Liver (tissue), 9 donors: Measurements from ENCODE around the gene SPRR4. TPM values are rescaled to one million over a fixed set of nuclear protein-coding genes. Genes with fewer than 3 reads are reported as not detected.

Experiments used
- DNase-seq: peaks from one replicate; pipeline ENCODE4 v3.0.0-alpha.2; 2017; ENCODE audit warnings: low spot score
- H3K27ac ChIP-seq, 2 donors: one replicate each; pipeline ENCODE4 v1.7.0; 2013; ENCODE audit warnings: inconsistent platforms in 2 of 2, low read length in 2 of 2, control low read depth in 1 of 2, low read depth in 1 of 2, mild to moderate bottlenecking in 1 of 2
- H3K27me3 ChIP-seq, 4 donors: one replicate each; pipeline versions ENCODE4 v1.6.1 to v1.7.0; 2013; ENCODE audit warnings: low read length in 3 of 4, inconsistent platforms in 1 of 4, mild to moderate bottlenecking in 1 of 4, moderate library complexity in 1 of 4; ENCODE audit not compliant: control insufficient read depth in 4 of 4, insufficient read depth in 4 of 4
- H3K36me3 ChIP-seq, 4 donors: one replicate each; pipeline versions ENCODE4 v1.6.1 to v1.7.0; 2013; ENCODE audit warnings: low read length in 3 of 4, mild to moderate bottlenecking in 3 of 4, low read depth in 1 of 4, moderate library complexity in 1 of 4; ENCODE audit not compliant: control insufficient read depth in 4 of 4, insufficient read depth in 3 of 4
- H3K4me1 ChIP-seq, 4 donors: one replicate each; pipeline versions ENCODE4 v1.6.1 to v1.7.0; 2013; ENCODE audit warnings: low read length in 3 of 4, mild to moderate bottlenecking in 3 of 4, moderate library complexity in 1 of 4; ENCODE audit not compliant: control insufficient read depth in 4 of 4, insufficient read depth in 4 of 4
- H3K4me3 ChIP-seq, 3 donors: one replicate each; pipeline versions ENCODE4 v1.6.1 to v1.7.0; 2013; ENCODE audit warnings: low read length in 3 of 3, control low read depth in 1 of 3, low read depth in 1 of 3, mild to moderate bottlenecking in 1 of 3
- H3K9ac ChIP-seq, 2 donors: one replicate each; pipeline ENCODE4 v1.7.0; 2013; ENCODE audit warnings: low read length in 2 of 2, mild to moderate bottlenecking in 2 of 2, moderate library complexity in 2 of 2, control low read depth in 1 of 2, low read depth in 1 of 2
- H3K9me3 ChIP-seq, 4 donors: one replicate each; pipeline versions ENCODE4 v1.6.1 to v1.7.0; 2013; ENCODE audit warnings: low read length in 3 of 4; ENCODE audit not compliant: control insufficient read depth in 4 of 4
- EGR1 ChIP-seq, 2 donors: IDR thresholded peaks; 2 replicates each; pipeline ENCODE4 v1.6.1; 2016 to 2018; ENCODE audit warnings: antibody characterized with exemption in 2 of 2, low read depth in 2 of 2
- FOXA1 ChIP-seq: IDR thresholded peaks from 2 replicates; pipeline ENCODE4 v1.6.1; 2016; ENCODE audit warnings: antibody characterized with exemption
- FOXA2 ChIP-seq: IDR thresholded peaks from 2 replicates; pipeline ENCODE4 v1.6.1; 2016; ENCODE audit warnings: antibody characterized with exemption
- GABPA ChIP-seq, 2 donors: IDR thresholded peaks in 1 of 2; conservative IDR thresholded peaks in 1 of 2; 2 replicates each; pipeline ENCODE4 v1.6.1; 2016; ENCODE audit warnings: antibody characterized with exemption in 2 of 2, mild to moderate bottlenecking in 1 of 2, moderate library complexity in 1 of 2
- HNF4A ChIP-seq, 2 donors: conservative IDR thresholded peaks; 2 replicates each; pipeline ENCODE4 v1.6.1; 2016; ENCODE audit warnings: antibody characterized with exemption in 2 of 2, mild to moderate bottlenecking in 2 of 2
- HNF4G ChIP-seq: IDR thresholded peaks from 2 replicates; pipeline ENCODE4 v1.6.1; 2016; ENCODE audit warnings: antibody characterized with exemption
- JUND ChIP-seq, 2 donors: IDR thresholded peaks; 2 replicates each; pipeline ENCODE4 v1.6.1; 2016; ENCODE audit warnings: antibody characterized with exemption in 2 of 2
- NR2F2 ChIP-seq: IDR thresholded peaks from 2 replicates; pipeline ENCODE4 v1.6.1; 2016; ENCODE audit warnings: antibody characterized with exemption
- RAD21 ChIP-seq, 2 donors: IDR thresholded peaks; 2 replicates each; pipeline ENCODE4 v1.6.1; 2016; ENCODE audit warnings: antibody characterized with exemption in 2 of 2, mild to moderate bottlenecking in 2 of 2
- RXRA ChIP-seq, 2 donors: IDR thresholded peaks; 2 replicates each; pipeline ENCODE4 v1.6.1; 2017 to 2018; ENCODE audit warnings: antibody characterized with exemption in 2 of 2, mild to moderate bottlenecking in 1 of 2
- SP1 ChIP-seq: IDR thresholded peaks from 2 replicates; pipeline ENCODE4 v1.6.1; 2018; ENCODE audit warnings: antibody characterized with exemption, mild to moderate bottlenecking
- YY1 ChIP-seq: IDR thresholded peaks from 2 replicates; pipeline ENCODE4 v1.6.1; 2016; ENCODE audit warnings: antibody characterized with exemption, mild to moderate bottlenecking
- WGBS: extraction: QIAGEN DNeasy Blood & Tissue Kit; methylation state at CpG from one replicate; pipeline ENCODE4 v1.1.7; 2013; 5-methylcytosine and 5-hydroxymethylcytosine counted together
- polyA plus RNA-seq, 2 donors: library from polyadenylated mRNA; stranded (reverse) in 1 of 2; unstranded in 1 of 2; fragments of 200-250 nt in 1 of 2; fragments of >200 nt in 1 of 2; fragmentation: Nextera tagmentation in 1 of 2; extraction: Ambion mirVana in 1 of 2; gene quantifications; one replicate each; pipeline versions ENCODE4 v1.2.1 to v1.2.3, GENCODE V29; 2013 to 2015
- total RNA-seq, 2 donors: library from RNA; depleted of rRNA; stranded (reverse); fragments of >200 nt; gene quantifications; one replicate each; pipeline ENCODE4 v1.2.3, GENCODE V29; 2014
- TF ChIP-seq, protein P1 (sequence below): fragments of 150-350 bp; IDR thresholded peaks from 2 replicates; pipeline ENCODE4 v1.5.1; 2017; ENCODE audit warnings: improper control_type of control experiment, low read depth, low read length; ENCODE audit not compliant: missing input control
- TF ChIP-seq, protein P2 (sequence below): IDR thresholded peaks from 2 replicates; pipeline ENCODE4 v1.6.1; 2016; ENCODE audit warnings: antibody characterized with exemption, mild to moderate bottlenecking
- TF ChIP-seq, protein P3 (sequence below): IDR thresholded peaks from 2 replicates; pipeline ENCODE4 v1.6.1; 2016; ENCODE audit warnings: antibody characterized with exemption
- donor health status: healthy.
- donor health status: healthy.
- donor health status: healthy.
- donor health status: healthy.
- donor health status: healthy.

SPRR4 gene
- total and polyA plus RNA-seq, 4 donors = not detected

DNA sequence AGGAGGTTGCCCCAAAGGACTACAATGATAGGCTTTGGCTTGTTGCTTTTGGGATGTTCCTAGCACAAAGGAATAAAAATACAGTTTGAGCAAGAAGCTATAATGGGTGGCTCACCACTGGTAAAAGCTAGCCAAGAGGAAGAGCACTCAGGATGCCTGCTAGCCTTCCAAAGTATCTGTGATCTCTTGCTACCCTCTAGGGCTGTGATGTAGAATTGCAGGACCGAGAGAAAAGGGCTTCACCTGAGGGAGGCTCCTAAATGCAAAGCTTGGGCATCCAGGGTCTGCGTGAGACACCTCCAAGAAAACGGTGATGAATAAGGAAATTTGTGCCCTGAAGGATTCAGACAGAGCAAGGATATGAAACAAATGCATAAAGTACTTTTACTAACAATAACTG lies 44.4 kb upstream of the SPRR4 start:
- Histone ChIP-seq H3K9me3 (no peaks in the 10 kb centered on the region), H3K4me3 (no peak overlapping the region), H3K9ac (no peak overlapping the region), H3K27ac (no peak overlapping the region), H3K36me3 (no peaks in the 10 kb centered on the region), H3K4me1 (peaks cover 0 to 6% (median 2%) of the 10 kb centered on the region in 4 donors), H3K27me3 (no peaks in the 10 kb centered on the region)
- TF ChIP-seq RAD21 (IDR thresholded peaks at IDR 0.05) (peak; percentile 82 to 92), EGR1 (IDR thresholded peaks at IDR 0.05; ENCODE audit: low read depth in 2 of 2) (no peak), HNF4A (conservative IDR thresholded peaks at IDR 0.05) (no peak)
- TF ChIP-seq, protein P1, sequence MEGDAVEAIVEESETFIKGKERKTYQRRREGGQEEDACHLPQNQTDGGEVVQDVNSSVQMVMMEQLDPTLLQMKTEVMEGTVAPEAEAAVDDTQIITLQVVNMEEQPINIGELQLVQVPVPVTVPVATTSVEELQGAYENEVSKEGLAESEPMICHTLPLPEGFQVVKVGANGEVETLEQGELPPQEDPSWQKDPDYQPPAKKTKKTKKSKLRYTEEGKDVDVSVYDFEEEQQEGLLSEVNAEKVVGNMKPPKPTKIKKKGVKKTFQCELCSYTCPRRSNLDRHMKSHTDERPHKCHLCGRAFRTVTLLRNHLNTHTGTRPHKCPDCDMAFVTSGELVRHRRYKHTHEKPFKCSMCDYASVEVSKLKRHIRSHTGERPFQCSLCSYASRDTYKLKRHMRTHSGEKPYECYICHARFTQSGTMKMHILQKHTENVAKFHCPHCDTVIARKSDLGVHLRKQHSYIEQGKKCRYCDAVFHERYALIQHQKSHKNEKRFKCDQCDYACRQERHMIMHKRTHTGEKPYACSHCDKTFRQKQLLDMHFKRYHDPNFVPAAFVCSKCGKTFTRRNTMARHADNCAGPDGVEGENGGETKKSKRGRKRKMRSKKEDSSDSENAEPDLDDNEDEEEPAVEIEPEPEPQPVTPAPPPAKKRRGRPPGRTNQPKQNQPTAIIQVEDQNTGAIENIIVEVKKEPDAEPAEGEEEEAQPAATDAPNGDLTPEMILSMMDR = peak; percentile 61
- no peak for DNase-seq
- 67% methylated on average over 3 of the region's 3 CpGs for WGBS

DNA sequence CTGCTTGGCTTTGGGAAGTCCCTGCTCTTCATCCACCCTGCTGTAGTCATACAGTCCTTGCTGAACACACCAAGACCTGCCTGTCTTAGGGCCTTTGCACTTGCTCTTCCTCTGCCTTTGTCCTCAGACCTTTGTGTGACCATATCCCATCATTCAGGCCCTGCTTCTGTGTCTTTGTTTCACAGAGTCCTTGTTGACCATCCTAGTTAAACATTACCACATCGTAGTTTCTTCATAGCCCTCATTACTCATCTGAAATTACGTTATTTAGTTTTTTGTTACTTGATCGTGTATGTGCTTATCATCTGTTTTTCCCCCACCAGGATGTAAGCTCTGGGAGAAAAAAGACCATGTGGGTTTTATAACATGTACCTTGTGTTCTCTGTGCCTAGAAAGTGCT lies 41.8 kb upstream of the SPRR4 start:
- no peaks in the 10 kb centered on the region for H3K36me3 ChIP-seq
- no peak overlapping the region for H3K27ac ChIP-seq
- H3K9me3 ChIP-seq = no peaks in the 10 kb centered on the region
- no peak overlapping the region for H3K4me3 ChIP-seq
- no peak overlapping the region for H3K9ac ChIP-seq
- H3K4me1 ChIP-seq = peaks cover 0 to 6% (median 2%) of the 10 kb centered on the region in 4 donors
- 29% methylated on average over 3 of the region's 3 CpGs for WGBS
- TF ChIP-seq HNF4A (conservative IDR thresholded peaks at IDR 0.05) (peak in 1 of 2 donors; percentile 70), FOXA2 (peak; percentile 95), HNF4G (no peak), NR2F2 (no peak), RAD21 (IDR thresholded peaks at IDR 0.05) (peak in 1 of 2 donors; percentile 31), EGR1 (IDR thresholded peaks at IDR 0.05; ENCODE audit: low read depth in 2 of 2) (no peak), YY1 (peak; percentile 19), RXRA (IDR thresholded peaks at IDR 0.05) (peak in 1 of 2 donors; percentile 71), JUND (IDR thresholded peaks at IDR 0.05) (peak in 1 of 2 donors; percentile 77), FOXA1 (peak; percentile 87)
- TF ChIP-seq, protein P2, sequence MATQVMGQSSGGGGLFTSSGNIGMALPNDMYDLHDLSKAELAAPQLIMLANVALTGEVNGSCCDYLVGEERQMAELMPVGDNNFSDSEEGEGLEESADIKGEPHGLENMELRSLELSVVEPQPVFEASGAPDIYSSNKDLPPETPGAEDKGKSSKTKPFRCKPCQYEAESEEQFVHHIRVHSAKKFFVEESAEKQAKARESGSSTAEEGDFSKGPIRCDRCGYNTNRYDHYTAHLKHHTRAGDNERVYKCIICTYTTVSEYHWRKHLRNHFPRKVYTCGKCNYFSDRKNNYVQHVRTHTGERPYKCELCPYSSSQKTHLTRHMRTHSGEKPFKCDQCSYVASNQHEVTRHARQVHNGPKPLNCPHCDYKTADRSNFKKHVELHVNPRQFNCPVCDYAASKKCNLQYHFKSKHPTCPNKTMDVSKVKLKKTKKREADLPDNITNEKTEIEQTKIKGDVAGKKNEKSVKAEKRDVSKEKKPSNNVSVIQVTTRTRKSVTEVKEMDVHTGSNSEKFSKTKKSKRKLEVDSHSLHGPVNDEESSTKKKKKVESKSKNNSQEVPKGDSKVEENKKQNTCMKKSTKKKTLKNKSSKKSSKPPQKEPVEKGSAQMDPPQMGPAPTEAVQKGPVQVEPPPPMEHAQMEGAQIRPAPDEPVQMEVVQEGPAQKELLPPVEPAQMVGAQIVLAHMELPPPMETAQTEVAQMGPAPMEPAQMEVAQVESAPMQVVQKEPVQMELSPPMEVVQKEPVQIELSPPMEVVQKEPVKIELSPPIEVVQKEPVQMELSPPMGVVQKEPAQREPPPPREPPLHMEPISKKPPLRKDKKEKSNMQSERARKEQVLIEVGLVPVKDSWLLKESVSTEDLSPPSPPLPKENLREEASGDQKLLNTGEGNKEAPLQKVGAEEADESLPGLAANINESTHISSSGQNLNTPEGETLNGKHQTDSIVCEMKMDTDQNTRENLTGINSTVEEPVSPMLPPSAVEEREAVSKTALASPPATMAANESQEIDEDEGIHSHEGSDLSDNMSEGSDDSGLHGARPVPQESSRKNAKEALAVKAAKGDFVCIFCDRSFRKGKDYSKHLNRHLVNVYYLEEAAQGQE = no peak
- no peak for DNase-seq
- no peaks in the 10 kb centered on the region for H3K27me3 ChIP-seq

DNA sequence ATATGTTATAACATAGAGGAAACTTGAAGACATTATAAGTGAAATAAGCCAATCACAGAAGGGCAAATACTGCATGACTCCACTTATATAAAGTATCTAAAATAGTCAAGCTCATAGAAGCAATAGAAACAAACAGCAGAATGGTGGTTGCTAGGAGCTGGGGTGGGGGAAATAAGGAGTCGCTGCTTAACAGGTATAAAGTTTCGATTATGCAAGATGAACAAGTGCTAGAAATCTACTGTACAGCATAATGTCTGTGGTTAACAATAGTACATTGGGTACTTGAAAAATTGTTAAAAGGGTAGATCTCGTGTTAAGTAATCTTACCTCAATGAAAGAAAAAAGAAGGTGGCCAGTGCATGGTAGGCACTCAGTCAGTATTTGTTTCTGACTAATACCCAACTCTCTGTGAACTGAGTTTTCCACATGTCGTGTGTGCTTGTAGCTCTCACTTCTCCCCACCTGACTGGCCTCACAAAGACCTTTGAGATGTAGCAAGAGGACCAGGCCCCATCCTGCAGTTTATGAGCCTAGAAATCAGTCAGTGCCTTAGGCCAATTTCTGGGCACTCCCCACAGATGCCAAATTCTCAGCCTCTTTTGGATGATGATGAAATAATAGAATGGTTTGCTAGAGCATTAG lies 38.2 kb upstream of the SPRR4 start:
- 83% methylated on average over 4 of the region's 4 CpGs for WGBS
- H3K4me3 ChIP-seq = no peak overlapping the region
- peaks cover 0 to 6% (median 2%) of the 10 kb centered on the region in 4 donors for H3K4me1 ChIP-seq
- H3K9me3 ChIP-seq = no peaks in the 10 kb centered on the region
- no peaks in the 10 kb centered on the region for H3K27me3 ChIP-seq
- H3K27ac ChIP-seq = no peak overlapping the region
- no peaks in the 10 kb centered on the region for H3K36me3 ChIP-seq
- no peak for DNase-seq
- no peak overlapping the region for H3K9ac ChIP-seq
- TF ChIP-seq FOXA2 (no peak), YY1 (no peak), JUND (IDR thresholded peaks at IDR 0.05) (no peak), HNF4A (conservative IDR thresholded peaks at IDR 0.05) (no peak), GABPA (IDR thresholded peaks at IDR 0.05 in 1 of 2, conservative IDR thresholded peaks at IDR 0.05 in 1 of 2) (no peak), SP1 (no peak), HNF4G (no peak)
- TF ChIP-seq, protein P3, sequence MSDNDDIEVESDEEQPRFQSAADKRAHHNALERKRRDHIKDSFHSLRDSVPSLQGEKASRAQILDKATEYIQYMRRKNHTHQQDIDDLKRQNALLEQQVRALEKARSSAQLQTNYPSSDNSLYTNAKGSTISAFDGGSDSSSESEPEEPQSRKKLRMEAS = no peak
- TF ChIP-seq, protein P1 = no peak
- TF ChIP-seq, protein P2 = no peak
